ENCODE results near the gene ENKD1. TPM values are rescaled to one million over a fixed set of nuclear protein-coding genes. Genes with fewer than 3 reads are reported as not detected.
A peak's percentile ranks its signal among the peaks of the same experiment; 100 is the strongest.

ENKD1 gene
- total and polyA plus RNA-seq, 2 experiments from 2014 or later: 10.2 to 16.0 TPM

DNA sequence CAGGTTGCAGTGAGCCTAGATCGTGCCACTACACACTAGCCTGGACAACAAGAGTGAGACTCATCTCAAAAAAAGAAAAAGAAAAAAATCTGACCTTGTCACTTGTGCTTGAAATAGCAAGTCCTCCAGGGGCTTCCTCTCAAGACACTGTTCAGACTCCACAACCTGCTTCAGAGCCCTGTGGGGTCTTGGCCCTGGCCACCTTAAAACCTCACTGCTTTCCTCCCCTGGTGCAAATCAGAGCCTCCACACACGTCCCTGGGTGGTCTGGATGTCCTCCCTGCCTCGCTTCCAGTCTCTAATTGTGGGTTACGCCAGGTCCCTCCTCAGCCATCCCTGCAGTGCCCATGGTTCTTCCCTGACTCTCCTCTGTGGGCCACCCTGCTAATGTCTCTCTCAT lies 11.2 kb downstream of the ENKD1 start:
- Histone ChIP-seq H3K4me2 (no peak overlapping the region), H3K4me3 (no peak overlapping the region), H3K79me2 (peaks cover 7% of the 10 kb centered on the region), H3K9me3 (ENCODE audit: low read depth) (no peaks in the 10 kb centered on the region), H3K36me3 (replicated peaks; ENCODE audit: insufficient read depth, low read depth) (no peaks in the 10 kb centered on the region), H2AFZ (no peak overlapping the region), H3K27ac (no peak overlapping the region), H3K9me2 (replicated peaks; ENCODE audit: insufficient read depth) (no peaks in the 10 kb centered on the region), H3K4me1 (ENCODE audit: insufficient read depth) (peaks cover 11% of the 10 kb centered on the region), H4K20me1 (ENCODE audit: insufficient read depth, poor library complexity, severe bottlenecking) (no peaks in the 10 kb centered on the region), H3K27me3 (peaks cover 41% of the 10 kb centered on the region)
- 88% methylated on average over 4 of the region's 4 CpGs for WGBS (ENCODE audit: low lambda C conversion rate, missing lambda C conversion rate)
- DNase-seq (ENCODE audit: low spot score): no peak
- TF ChIP-seq EZH2 (IDR thresholded peaks at IDR 0.05; ENCODE audit: borderline replicate concordance) (no peak), EZH2phosphoT487 (IDR thresholded peaks at IDR 0.05; ENCODE audit: low read depth, severe bottlenecking, unreplicated experiment) (no peak)
- TF ChIP-seq, protein P1, sequence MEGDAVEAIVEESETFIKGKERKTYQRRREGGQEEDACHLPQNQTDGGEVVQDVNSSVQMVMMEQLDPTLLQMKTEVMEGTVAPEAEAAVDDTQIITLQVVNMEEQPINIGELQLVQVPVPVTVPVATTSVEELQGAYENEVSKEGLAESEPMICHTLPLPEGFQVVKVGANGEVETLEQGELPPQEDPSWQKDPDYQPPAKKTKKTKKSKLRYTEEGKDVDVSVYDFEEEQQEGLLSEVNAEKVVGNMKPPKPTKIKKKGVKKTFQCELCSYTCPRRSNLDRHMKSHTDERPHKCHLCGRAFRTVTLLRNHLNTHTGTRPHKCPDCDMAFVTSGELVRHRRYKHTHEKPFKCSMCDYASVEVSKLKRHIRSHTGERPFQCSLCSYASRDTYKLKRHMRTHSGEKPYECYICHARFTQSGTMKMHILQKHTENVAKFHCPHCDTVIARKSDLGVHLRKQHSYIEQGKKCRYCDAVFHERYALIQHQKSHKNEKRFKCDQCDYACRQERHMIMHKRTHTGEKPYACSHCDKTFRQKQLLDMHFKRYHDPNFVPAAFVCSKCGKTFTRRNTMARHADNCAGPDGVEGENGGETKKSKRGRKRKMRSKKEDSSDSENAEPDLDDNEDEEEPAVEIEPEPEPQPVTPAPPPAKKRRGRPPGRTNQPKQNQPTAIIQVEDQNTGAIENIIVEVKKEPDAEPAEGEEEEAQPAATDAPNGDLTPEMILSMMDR (IDR thresholded peaks at IDR 0.05; ENCODE audit: poor library complexity): no peak

DNA sequence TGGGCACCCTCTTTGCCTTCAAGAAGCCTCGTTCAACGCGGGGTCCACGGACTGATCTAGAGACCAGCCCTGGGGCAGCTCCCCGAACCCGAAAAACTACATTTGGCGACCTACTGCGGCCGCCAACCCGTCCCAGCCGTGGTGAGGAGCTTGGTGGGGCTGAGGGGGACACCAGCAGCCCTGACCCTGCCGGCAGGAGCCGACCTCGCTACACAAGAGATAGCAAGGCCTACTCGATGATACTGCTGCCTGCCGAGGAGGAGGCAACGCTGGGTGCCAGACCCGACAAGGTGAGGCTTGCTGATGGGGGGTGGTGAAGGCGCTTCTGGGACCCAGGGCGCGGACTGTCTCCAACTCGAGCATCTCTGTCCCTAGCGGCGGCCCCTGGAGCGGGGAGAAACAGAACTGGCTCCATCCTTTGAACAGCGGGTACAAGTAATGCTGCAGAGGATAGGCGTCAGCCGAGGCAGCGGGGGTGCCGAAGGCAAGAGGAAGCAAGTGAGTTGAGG lies 12.1 kb downstream of the ENKD1 start:
- DNase-seq (ENCODE audit: low spot score): no peak
- Histone ChIP-seq H3K4me3 (no peak overlapping the region), H4K20me1 (ENCODE audit: insufficient read depth, poor library complexity, severe bottlenecking) (no peaks in the 10 kb centered on the region), H2AFZ (no peak overlapping the region), H3K9me3 (ENCODE audit: low read depth) (no peaks in the 10 kb centered on the region), H3K9me2 (replicated peaks; ENCODE audit: insufficient read depth) (no peaks in the 10 kb centered on the region), H3K4me2 (no peak overlapping the region), H3K27ac (no peak overlapping the region), H3K36me3 (replicated peaks; ENCODE audit: insufficient read depth, low read depth) (no peaks in the 10 kb centered on the region), H3K79me2 (peaks cover 7% of the 10 kb centered on the region), H3K4me1 (ENCODE audit: insufficient read depth) (peaks cover 11% of the 10 kb centered on the region), H3K27me3 (peaks cover 42% of the 10 kb centered on the region)
- TF ChIP-seq EZH2phosphoT487 (IDR thresholded peaks at IDR 0.05; ENCODE audit: low read depth, severe bottlenecking, unreplicated experiment): no peak
- TF ChIP-seq, protein P1 (IDR thresholded peaks at IDR 0.05; ENCODE audit: poor library complexity): no peak
- no peak for TF ChIP-seq EZH2 (IDR thresholded peaks at IDR 0.05; ENCODE audit: borderline replicate concordance)
- WGBS (ENCODE audit: low lambda C conversion rate, missing lambda C conversion rate): 87% methylated on average over 30 of the region's 30 CpGs

DNA sequence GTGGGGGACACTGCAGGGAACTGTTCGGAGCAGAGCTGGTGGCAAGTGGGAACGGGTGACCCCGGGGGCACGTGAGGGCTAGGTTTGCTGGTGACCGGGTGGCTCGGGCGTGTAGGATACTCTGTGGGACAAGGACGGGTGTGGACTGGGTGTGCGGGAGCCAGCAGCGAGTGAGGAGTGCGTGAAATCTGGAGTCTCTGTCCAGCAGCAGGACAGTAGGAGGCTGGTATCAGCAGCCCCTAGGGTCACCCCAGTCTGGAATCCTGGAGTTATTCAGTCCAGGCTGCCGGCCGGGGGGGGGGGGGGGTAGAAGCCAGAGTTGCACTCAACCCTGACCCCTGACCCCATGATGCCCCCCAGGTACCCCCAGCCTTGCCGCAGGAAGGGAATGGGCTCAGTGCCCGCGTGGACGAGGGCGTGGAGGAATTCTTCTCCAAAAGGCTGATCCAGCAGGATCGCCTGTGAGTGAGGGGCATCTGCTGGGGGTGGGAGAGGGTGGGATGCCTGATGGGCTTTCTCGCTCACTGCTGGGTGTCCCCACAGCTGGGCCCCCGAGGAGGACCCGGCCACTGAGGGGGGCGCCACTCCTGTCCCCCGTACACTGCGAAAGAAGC lies 12.7 kb downstream of the ENKD1 start:
- no peak overlapping the region for H3K4me3 ChIP-seq

More for the DNA sequence above, 12.7 kb downstream of the ENKD1 start:
- Histone ChIP-seq H3K27me3 (peaks cover 47% of the 10 kb centered on the region), H2AFZ (no peak overlapping the region), H3K4me1 (ENCODE audit: insufficient read depth) (peaks cover 7% of the 10 kb centered on the region), H3K9me2 (replicated peaks; ENCODE audit: insufficient read depth) (no peaks in the 10 kb centered on the region), H3K79me2 (peaks cover 3% of the 10 kb centered on the region), H3K4me2 (peak overlapping the region; percentile 98), H3K36me3 (replicated peaks; ENCODE audit: insufficient read depth, low read depth) (no peaks in the 10 kb centered on the region), H3K9me3 (ENCODE audit: low read depth) (no peaks in the 10 kb centered on the region), H3K27ac (no peak overlapping the region), H4K20me1 (ENCODE audit: insufficient read depth, poor library complexity, severe bottlenecking) (no peaks in the 10 kb centered on the region)
- TF ChIP-seq, protein P1 (IDR thresholded peaks at IDR 0.05; ENCODE audit: poor library complexity): no peak
- TF ChIP-seq EZH2 (IDR thresholded peaks at IDR 0.05; ENCODE audit: borderline replicate concordance) (no peak), EZH2phosphoT487 (IDR thresholded peaks at IDR 0.05; ENCODE audit: low read depth, severe bottlenecking, unreplicated experiment) (no peak)
- DNase-seq (ENCODE audit: low spot score): no peak
- WGBS (ENCODE audit: low lambda C conversion rate, missing lambda C conversion rate): 41% methylated on average over 15 of the region's 25 CpGs
